IPS DF 4.7 (cell line): ENCODE data around the gene SPINK7.
"Not testable (repeated sequence)": the region's sequence is repeated elsewhere in the genome, so short reads cannot be mapped to it uniquely, and the experiment has no call there.

Experiments
- DNase-seq: peaks from one replicate; pipeline ENCODE4 v3.0.0-alpha.2; 2013; ENCODE audit warnings: low spot score; ENCODE audit errors: extremely low read depth

The SPINK7 gene

DNA sequence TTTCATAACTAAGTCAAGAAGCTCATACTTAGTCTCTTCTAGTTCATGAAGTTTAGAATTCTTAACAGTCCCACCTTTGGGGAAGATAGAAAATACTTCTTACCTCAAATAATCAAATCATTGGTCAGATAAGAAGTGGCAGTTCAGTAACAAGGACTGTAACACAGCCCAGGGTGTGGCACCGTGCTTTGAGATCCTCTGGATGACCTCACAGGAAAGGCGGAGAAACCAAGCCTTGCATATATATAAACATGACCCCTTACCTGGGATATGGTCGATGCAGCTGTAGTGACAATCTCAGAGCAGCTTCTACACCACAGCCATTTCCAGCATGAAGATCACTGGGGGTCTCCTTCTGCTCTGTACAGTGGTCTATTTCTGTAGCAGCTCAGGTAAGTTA is at the start of gene SPINK7:
Gene SPINK7 (plus strand): TSS at position 271 of the 400 bp plus-strand sequence. CDS start 61 bp downstream, at position 332.
- DNase-seq: no peak

DNA sequence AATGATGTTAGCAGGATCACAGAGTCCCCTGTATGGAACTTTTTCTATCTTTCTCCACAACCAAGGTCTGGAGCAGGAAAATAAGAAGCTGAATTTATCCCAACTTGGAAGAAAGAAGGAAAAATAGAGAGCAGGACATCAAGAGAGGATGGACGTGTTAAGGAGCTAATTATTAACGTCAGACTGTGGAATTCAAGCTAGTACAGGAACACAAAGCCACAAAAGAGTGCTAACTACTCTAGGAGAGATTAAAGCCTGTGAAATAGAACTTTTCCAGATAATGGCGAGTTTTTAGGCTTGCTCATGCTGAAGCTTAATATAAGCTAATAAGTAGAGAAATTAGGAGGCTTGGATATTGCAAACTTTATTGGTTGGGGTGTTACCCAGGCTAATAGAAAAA is 44.3 kb upstream of the SPINK7 start:
- DNase-seq: no peak

DNA sequence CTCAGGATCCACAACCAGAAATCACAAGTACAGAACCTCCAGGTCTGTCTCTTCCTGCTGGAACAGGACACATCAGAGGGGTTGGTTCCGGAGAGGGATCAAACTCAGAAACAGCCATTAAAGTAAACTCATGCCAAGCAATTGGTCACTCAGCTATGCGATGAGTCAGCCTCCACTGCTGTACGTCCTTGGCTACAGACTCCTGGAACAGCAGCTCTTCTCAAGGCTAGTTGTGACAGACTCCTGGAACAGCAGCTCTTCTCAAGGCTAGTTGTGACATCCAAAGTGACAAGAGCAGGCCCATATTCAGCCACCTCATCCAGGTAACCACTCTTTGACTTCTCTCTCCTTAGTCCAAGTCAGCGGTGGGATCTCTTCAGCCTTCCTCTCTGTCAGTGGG is 43.7 kb upstream of the SPINK7 start, which contains the start of gene SPINK13:
Gene SPINK13 (plus strand): TSS at position 229 of the 400 bp plus-strand sequence. CDS start 1,279 bp downstream, outside the sequence.
- no peak for DNase-seq

DNA sequence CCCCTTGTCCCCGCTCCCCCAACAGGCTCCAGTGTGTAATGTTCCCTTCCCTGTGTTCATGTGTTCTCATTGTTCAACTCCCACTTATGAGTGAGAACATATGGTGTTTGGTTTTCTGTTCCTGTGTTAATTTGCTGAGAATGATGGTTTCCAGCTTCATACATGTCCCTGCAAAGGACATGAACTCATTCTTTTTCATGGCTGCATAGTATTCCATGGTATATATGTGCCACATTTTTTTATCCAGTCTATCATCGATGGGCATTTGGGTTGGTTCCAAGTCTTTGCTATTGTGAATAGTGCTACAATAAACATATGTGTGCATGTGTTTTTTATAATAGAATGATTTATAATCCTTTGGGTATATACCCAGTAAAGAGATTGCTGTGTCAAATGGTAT is 37.1 kb upstream of the SPINK7 start:
- not testable (repeated sequence) for DNase-seq

DNA sequence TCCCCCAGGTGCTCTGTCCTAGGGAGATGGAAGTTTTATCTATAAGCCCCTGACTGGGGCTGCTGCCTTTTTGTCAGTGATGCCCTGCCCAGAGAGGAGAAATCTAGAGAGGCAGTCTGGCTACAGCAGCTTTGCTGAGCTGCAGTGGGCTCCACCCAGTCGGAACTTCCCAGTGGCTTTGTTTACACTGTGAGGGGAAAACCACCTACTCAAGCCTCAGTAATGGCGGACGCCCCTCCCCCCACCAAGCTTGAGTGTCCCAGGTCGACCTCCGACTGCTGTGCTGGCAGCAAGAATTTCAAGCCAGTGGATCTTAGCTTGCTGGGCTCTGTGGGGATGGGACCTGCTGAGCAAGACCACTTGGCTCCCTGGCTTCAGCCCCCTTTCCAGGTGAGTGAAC is 31.3 kb upstream of the SPINK7 start:
- not testable (repeated sequence) for DNase-seq

DNA sequence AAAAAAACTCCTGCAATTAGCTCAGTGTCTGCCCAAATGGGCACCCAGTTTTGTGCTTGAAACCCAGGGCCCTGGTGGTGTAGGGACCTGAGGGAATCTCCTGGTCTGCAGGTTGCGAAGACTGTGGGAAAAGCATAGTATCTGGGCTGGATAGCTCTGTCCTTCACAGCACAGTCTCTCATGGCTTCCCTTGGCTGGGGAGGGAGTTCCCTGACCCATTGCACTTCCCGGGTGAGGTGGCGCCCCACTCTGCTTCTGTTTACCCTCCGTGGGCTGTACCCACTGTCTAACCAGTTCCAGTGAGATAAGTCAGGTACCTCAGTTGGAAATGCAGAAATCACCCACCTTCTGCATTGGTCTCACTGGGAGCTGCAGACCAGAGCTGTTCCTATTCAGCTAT is 30.9 kb upstream of the SPINK7 start:
- DNase-seq: not testable (repeated sequence)

DNA sequence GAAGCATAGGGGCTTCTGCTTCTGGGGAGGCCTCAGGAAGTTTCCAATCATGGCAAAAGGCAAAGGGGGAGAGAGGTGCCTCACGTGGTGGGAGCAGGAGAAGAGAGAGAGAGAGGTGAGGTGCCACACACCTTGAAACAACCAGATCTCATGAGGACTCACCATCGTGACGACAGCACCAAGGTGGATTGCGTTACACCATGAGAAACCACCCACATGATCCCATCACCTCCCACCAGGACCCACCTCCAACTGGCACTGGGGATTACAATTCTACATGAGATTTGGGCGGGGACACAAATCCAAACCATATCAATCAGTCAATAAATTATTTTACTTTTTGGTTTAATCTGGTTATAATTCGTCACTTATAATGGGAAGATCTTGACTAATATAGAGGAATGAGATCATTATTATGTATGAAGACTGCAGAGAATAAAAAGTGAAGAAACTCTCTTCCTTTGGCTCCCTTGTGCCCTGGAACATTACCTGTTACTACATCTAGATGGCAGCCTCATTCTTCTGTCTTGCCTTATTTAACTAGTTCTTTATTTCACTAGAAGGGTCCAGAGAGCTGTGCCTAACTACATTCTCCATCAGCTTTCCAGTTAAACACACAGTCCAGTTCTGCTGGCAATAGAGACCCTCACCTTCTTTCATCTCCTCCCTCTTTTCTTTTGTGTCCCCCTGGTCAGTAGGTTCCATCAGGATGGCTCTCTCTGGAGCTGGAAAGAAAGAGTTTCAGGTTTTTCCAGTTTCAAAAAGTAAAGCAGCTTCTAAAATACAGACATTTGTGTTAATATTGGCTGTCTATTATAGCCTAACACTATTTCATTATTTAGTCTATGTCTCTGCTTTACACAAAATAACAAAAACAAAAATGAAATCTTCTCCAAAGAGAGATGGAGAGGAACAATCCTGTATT is 21.7 kb upstream of the SPINK7 start:
- no peak for DNase-seq

DNA sequence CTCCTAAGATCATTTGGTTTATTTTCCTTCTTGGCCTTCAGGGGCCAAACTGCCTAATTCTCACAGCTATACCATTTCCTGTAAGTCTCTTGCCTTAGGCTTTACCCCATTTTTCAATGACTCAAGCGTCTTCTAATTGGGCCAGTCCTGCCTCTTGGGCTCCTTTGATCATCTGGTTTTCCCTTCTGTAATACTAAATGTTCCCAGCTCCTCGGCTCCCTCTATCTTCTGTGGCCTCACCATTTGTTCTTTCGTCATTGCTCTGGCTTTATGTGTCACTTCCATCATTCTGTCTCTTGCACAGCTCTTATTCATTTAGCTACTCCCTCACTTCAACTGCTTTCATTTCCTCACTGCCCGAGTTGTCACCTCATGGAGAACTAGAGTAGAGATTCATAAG is 14.5 kb upstream of the SPINK7 start:
- no peak for DNase-seq

DNA sequence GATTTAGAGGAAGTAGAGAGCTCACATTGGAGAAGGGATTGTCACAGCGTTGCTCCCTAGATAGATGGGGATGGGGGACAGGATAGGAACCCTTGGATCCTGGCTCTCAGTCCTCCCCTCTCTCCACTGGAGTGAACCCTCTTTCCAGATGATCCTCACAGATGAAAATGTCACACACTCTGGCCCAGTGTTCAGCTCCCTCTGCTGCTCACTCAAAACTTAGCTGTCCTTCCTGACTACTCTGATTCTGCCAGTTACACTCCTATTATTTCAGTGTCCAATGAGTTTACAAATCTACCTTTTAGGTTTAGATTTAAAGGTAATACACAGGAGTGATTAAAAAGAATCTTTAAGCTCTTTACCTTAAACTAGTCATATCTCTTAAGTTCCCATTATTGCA is 5.8 kb upstream of the SPINK7 start:
- no peak for DNase-seq

DNA sequence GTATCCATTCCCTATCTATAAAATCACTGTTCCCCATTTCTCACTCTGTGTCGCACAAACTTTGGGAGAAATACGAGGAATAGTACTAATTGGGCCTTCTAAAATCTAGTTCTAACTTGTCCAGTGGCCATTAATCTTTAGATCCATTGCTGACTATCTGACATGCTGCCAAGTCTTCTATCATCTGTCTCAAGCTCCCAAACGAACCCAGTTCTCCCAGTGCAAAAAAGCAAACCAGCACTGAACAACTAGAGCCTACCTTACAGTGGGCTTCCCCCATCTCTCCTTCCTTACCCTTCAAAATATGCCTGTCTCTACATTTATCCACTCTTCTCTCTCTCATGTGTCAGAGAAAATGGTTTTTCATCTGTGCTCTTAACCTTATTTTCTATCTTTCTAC is 3.2 kb upstream of the SPINK7 start:
- DNase-seq: no peak

DNA sequence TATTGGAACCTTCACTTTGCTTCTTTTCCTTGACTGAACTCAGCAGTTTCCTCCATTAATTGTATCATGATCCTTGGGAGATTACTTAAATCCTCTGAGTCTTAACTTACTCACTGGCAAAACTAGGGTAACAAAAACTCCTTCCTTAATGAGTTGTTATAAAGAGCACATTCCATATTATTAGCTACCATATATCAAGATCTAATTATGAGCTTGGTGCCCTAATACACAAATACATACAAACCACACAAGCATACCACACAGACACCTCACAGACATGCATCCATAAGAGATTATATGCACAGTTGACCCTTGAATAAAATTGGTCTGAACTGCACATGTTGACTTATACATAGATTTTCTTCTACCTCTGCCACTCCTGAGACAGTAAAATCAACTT is 2.5 kb upstream of the SPINK7 start:
- DNase-seq: no peak

DNA sequence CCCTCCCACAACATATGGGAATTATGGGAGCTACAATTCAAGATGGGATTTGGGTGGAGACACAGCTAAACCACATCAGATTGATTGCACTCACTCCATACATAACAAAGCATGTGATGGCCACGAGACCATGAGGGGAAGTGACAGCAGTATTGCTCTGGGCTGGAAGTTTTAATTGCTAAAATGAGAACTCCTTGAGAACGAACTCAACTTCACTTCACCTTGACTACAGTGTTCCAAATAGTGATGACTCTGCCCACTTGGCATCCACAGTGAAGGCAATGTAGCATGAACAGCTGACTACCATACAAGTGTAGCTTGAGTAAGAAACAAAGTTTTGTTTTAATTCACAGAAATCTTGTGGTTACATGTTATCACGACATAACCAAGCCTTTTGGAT is 739 bp upstream of the SPINK7 start:
- no peak for DNase-seq

DNA sequence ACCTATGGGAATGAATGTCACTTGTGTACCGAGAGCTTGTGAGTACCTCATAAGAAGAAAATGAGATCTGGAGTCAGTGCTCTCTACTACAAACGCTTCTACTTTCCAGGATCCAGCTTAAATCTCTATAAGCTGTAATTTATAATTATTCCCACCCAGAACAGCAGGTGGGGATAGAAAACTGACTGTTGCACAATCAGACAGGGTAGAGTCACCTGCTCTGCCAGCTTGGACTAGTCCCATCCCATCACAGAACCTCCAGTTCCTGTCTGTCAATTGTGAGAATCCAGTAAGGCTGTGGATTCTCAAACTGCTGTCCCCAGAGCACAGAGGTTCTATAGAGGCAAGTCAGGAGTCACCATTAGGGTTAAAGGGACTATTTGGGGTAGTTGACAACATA is 2.0 kb downstream of the SPINK7 start:
- no peak for DNase-seq

DNA sequence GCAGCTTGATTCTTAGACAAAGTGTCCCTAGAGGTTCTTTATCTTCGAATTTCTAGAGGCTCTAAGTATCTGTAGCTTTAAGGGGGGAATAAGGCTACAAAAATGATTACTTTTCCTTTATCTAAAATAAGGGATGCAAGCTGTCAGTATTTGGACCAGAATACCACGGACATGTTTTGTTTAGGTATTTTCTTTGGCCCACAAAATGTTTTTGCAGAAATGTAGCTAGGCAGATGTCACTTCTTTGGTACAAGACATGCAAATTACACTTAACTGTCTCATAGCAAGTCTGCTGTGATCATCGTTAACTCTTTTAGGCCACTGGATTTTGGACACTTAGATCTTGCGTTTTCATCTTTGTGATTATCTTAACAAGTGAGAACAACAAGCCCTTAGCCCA is 2.5 kb downstream of the SPINK7 start:
- no peak for DNase-seq

DNA sequence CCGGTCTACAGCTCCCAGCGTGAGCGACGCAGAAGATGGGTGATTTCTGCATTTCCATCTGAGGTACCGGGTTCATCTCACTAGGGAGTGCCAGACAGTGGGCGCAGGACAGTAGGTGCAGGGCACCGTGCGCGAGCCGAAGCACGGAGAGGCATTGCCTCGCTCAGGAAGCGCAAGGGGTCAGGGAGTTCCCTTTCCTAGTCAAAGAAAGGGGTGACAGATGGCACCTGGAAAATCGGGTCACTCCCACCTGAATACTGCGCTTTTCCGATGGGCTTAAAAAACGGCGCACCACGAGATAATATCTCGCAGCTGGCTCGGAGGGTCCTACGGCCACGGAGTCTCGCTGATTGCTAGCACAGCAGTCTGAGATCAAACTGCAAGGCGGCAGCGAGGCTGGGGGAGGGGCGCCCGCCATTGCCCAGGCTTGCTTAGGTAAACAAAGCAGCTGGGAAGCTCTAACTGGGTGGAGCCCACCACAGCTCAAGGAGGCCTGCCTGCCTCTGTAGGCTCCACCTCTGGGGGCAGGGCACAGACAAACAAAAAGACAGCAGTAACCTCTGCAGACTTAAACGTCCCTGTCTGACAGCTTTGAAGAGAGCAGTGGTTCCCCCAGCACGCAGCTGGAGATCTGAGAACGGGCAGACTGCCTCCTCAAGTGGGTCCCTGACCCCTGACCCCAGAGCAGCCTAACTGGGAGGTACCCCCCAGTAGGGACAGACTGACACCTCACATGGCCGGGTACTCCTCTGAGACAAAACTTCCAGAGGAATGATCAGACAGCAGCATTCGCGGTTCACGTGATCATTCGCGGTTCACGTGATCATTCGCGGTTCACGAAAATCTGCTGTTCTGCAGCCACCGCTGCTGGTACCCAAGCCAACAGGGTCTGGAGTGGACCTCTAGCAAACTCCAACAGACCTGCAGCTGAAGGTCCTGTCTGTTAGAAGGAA is 8.1 kb downstream of the SPINK7 start:
- DNase-seq: not testable (repeated sequence)

DNA sequence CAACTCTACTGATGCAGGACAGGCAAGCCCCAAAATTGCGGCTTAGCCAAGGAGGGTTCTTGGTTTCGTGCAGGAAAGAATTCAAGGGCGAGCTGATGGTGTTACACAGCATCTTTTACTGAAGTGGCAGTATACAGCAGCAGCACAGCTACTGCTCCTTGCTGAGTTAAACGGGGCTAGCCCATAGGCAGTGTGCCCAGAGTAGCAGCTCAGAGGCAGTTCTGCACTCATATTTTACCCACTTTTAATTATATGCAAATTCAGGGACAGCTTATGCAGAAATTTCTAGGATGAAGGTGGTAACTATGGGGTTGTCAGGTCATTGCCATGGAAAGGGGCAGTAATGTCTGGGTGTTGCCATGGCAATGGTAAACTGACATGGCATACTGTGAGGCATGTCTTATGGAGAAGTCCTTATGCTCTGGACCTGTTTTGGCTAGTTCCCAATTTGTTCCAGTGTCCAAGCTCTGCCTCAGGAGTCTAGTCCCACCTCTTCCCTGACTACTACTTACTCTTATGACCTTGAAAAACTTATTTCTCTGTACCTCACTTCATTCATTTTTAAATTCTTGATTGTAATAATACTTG is 21.1 kb downstream of the SPINK7 start:
- no peak for DNase-seq

DNA sequence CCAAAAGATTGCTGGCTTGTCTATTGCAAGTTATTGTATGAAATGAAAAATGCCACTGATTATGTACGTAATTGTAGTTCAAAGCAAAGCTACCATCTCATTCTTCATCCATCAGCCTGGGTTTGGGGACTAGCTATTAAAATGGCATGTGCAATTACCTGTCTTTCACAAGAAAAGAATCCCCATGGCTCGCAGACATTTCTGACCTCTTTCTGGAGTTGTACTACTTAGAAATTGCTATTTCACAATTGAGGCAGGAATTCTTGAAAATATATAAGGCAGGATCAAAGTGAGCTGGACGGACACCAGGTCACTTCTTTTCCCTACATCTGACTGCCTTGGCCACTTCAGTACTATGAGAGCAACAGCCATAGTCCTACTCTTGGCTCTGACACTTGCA is 23.0 kb downstream of the SPINK7 start, which contains the start of gene SPINK9:
Gene SPINK9 (plus strand): TSS at position 301 of the 400 bp plus-strand sequence. CDS start 55 bp downstream, at position 356.
- no peak for DNase-seq

DNA sequence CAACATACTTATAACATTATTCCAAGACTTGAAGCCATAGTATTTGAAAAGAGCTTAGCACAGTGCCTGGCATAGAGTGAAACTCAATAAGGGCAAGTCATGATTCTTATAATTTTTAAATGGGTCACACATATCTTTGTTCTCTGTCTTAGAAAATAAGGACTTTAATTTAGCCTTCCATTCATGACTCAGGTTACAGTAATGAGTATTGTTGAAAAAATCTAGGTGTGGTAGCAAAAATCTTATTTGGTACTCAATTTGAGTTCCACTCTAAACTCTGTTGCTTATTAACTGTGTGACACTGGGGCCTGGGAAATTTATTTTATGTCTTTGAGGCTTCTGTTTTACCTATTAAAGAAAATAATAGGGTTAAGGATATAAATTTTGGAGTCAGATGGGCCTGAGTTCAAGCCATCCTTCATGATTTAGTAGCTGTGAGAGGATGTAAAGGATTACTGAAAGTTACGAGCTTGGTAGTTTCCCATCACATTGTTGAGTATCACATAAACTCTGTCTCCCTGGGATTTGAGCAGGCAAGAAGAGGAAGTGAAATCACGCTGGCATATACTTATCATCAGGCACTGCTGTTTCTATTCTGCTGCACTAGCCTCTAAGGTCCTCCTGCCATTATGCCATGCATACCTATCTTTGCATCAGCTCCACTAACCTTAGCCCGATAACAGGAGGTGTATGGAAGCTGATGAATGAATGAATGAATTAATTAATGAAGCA is 24.6 kb downstream of the SPINK7 start:
- no peak for DNase-seq

DNA sequence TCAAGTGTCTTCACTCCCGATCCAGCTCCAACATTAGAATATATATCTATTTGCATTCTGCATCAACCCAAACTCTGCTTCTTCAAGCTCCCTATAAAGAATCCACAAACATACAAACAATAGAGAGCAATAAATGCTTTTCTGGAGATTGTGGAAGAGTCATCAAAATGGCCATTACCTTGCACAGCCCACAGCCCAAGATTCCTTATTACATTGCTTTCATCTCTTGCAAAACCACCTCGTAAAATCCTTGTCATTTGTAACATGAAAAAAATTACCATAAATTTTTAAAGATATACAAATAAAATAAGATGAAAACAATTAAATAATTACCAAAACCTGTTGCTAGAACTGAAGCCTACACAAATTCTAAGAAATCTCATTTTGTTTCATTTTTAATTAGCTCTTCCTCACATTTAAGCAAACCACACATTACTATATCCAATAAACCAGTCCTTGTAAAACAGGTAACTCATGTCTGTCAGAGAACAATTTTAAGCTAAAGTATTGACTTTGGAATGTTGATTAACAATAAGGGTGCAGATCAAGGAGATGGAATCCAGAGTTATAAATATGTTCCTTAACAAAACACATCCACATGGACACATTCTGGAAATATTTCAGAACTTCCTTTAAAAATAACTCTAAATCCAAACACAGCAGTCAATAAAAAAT is 30.3 kb downstream of the SPINK7 start:
- no peak for DNase-seq

DNA sequence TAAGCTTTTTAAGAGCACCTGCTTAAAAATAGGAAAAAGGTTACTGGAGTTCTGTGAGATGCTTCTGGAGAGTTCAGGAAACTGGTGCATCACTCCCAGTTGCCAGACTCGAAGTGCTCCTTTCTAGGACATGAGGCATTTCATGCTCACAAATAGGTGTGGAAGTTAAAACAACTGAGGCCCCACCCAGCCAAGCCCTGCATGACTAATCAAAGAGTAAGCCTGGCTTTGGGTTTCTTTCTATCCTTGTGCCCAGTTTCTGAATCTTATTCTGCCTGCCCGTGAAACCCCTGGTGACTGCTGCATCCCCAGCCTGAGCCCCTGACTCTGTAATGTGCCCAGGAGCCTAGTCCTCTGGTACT is 30.8 kb downstream of the SPINK7 start:
- DNase-seq: no peak
